Gastrocnemius medialis (tissue), 4 donors: Measurements from ENCODE around the gene ZC3H7B.

Experiments
- POLR2A ChIP-seq, 2 donors: fragments of 450-650 bp; IDR thresholded peaks; one replicate each; pipeline ENCODE4 v1.6.1; 2017; ENCODE audit warnings: antibody characterized with exemption in 2 of 2, mild to moderate bottlenecking in 2 of 2, moderate library complexity in 2 of 2
- TF ChIP-seq, protein P1 (sequence below), 5 experiments: fragments of 450-650 bp in 3 of 5; fragments of 200-600 bp in 2 of 5; sonication (generic) in 2 of 5; IDR thresholded peaks in 4 of 5; conservative IDR thresholded peaks in 1 of 5; 1 replicate in 4 of 5; 2 replicates in 1 of 5; pipeline ENCODE4 v1.5.1; 2016 to 2019; ENCODE audit warnings: antibody characterized with exemption in 5 of 5, mild to moderate bottlenecking in 3 of 5, moderate library complexity in 3 of 5

DNA sequence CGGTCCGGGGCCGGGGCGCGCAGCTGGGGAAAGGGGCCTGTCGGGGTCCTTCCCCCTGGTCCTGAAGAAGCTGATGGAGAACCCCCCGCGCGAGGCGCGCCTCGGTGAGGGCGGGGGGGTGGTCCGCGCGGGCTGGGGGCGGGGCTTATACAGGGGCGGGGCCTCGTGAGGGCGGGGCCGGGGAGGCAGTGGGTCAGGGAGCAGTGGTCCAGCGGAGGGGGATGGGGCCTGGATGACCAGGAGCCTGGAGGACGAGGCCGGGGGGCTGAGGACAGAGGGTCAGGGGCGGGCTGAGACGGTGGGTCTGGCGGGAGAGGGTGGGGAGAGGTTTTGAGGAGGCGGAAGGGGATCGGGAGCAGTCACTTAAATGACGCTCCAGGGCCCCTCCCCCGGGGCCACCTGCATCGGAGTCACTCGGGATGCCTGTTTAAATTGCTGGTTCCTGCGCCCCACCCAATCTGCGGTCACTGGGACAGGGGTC, 80.8 kb downstream of the ZC3H7B start:
- TF ChIP-seq, protein P1, sequence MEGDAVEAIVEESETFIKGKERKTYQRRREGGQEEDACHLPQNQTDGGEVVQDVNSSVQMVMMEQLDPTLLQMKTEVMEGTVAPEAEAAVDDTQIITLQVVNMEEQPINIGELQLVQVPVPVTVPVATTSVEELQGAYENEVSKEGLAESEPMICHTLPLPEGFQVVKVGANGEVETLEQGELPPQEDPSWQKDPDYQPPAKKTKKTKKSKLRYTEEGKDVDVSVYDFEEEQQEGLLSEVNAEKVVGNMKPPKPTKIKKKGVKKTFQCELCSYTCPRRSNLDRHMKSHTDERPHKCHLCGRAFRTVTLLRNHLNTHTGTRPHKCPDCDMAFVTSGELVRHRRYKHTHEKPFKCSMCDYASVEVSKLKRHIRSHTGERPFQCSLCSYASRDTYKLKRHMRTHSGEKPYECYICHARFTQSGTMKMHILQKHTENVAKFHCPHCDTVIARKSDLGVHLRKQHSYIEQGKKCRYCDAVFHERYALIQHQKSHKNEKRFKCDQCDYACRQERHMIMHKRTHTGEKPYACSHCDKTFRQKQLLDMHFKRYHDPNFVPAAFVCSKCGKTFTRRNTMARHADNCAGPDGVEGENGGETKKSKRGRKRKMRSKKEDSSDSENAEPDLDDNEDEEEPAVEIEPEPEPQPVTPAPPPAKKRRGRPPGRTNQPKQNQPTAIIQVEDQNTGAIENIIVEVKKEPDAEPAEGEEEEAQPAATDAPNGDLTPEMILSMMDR (IDR thresholded peaks at IDR 0.05 in 4 of 5, conservative IDR thresholded peaks at IDR 0.05 in 1 of 5) = no peak
- no peak for TF ChIP-seq POLR2A (IDR thresholded peaks at IDR 0.05)
